HFF-Myc (cell line): ENCODE results near the gene MSMP.

ENCODE experiments used
- DNase-seq: peaks from one replicate; pipeline ENCODE4 v3.0.0-alpha.2; 2011; ENCODE audit warnings: low read depth; ENCODE audit errors: extremely low read depth
- H3K4me3 ChIP-seq: replicated peaks from 2 replicates; pipeline ENCODE4 v1.5.1; 2011; ENCODE audit warnings: low read depth, mild to moderate bottlenecking, control low read depth, low read length
- TF ChIP-seq, protein P1 (sequence below): IDR thresholded peaks from 2 replicates; pipeline ENCODE4 v1.5.1; 2012; ENCODE audit warnings: mild to moderate bottlenecking, low read depth, low read length, control low read depth; ENCODE audit errors: missing control alignments

MSMP gene

DNA sequence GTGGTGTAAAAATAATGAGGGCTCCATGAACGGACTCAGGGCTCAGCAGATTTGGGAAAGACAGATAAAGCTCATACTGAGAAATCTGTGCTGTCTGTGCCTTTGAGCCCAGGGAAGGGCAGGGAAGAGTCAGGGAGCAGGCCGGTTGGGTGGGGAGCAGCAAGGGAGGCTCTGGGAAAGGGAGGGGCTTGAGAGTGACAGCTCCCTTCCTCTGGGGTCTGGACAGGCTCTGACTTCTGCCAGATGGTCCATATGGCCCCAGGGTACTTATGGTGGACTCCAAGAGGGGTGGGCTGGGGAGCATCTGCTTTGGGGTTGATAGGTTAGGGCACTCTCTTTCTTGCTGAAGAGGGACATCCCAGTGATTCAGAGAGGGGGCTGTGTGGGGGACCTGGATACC, 39.4 kb upstream of the MSMP start:
- no peak for DNase-seq
- H3K4me3 ChIP-seq: no peak overlapping the region
- TF ChIP-seq, protein P1, sequence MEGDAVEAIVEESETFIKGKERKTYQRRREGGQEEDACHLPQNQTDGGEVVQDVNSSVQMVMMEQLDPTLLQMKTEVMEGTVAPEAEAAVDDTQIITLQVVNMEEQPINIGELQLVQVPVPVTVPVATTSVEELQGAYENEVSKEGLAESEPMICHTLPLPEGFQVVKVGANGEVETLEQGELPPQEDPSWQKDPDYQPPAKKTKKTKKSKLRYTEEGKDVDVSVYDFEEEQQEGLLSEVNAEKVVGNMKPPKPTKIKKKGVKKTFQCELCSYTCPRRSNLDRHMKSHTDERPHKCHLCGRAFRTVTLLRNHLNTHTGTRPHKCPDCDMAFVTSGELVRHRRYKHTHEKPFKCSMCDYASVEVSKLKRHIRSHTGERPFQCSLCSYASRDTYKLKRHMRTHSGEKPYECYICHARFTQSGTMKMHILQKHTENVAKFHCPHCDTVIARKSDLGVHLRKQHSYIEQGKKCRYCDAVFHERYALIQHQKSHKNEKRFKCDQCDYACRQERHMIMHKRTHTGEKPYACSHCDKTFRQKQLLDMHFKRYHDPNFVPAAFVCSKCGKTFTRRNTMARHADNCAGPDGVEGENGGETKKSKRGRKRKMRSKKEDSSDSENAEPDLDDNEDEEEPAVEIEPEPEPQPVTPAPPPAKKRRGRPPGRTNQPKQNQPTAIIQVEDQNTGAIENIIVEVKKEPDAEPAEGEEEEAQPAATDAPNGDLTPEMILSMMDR: no peak

DNA sequence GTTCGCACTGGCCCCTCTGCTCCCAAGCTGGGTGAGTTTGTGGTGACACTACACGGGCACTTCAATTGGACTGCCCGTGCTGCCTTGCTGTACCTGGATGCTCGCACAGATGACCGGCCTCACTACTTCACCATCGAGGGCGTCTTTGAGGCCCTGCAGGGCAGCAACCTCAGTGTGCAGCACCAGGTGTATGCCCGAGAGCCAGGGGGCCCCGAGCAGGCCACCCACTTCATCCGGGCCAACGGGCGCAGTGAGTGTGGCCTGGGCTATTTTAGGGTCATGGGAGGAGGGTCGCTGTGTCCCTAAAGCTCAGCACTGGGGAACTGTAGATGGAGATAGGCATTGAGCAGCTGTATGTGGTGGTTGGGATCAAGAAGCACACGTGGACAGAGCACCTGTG, 38.8 kb upstream of the MSMP start:
- H3K4me3 ChIP-seq: no peak overlapping the region
- DNase-seq: no peak
- TF ChIP-seq, protein P1: no peak

DNA sequence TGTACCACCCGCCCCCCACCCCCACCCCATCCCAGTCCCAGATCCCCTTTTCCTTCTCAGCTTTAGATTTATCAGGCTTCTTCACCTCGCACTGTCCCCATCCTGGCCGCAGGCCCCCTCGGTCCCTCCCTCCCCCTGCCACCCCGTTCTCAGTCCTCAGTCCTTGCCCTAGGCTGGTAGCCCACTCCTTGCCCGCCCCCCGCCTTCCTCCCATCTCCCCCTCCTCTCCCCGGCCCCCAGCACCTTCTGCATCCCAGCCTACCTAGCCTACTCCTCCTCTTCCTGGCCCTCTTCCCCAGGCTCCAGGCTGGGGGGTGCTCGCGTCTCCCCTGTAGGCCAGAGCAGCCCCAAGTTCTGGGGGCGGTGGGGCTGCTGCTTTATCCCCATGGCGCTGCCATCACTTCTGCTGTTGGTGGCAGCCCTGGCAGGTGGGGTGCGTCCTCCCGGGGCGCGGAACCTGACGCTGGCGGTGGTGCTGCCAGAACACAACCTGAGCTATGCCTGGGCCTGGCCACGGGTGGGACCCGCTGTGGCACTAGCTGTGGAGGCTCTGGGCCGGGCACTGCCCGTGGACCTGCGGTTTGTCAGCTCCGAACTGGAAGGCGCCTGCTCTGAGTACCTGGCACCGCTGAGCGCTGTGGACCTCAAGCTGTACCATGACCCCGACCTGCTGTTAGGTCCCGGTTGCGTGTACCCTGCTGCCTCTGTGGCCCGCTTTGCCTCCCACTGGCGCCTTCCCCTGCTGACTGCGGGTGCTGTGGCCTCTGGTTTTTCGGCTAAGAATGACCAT, 38.1 kb upstream of the MSMP start:
- DNase-seq: no peak
- peak overlapping the region; percentile 39 for H3K4me3 ChIP-seq
- TF ChIP-seq, protein P1: no peak

DNA sequence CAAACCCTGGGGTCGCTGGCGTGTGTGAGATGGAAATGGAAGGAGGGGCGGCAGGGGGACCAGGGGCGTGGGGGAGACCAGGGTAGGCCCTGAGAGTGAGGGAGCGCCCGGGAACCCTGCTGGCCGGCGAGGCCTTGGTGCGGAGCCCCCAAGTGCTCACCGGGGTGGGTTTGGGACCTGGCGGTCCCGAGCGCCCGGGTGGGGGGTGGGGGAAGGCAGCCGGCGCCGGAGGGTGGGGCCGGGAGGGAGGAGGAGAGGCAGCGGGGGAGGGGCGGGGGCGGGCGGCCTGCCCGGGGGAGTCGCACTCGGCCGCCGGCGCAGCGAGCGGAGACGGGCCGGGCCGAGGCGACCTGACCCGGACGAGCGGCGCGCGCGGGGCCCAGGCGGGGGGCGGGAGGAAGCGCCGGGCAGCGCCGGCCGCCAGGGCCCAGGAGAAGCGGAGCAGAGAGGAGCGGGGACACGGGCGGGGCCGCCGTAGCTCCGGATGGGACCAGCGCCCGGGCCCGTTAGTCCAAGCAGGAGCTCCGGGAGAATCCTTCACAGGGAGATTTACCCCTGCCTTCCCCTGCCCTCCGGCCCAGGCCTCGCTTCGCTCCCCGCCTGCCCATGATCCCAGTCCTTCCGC, 37.3 kb upstream of the MSMP start, which contains the start of gene NPR2:
Gene NPR2 (plus strand): TSS at position 295 of the 625 bp plus-strand sequence. CDS start 818 bp downstream, outside the sequence.
- H3K4me3 ChIP-seq: peak within 1 kb of the TSS; percentile 39
- DNase-seq: no peak
- TF ChIP-seq, protein P1: no peak

DNA sequence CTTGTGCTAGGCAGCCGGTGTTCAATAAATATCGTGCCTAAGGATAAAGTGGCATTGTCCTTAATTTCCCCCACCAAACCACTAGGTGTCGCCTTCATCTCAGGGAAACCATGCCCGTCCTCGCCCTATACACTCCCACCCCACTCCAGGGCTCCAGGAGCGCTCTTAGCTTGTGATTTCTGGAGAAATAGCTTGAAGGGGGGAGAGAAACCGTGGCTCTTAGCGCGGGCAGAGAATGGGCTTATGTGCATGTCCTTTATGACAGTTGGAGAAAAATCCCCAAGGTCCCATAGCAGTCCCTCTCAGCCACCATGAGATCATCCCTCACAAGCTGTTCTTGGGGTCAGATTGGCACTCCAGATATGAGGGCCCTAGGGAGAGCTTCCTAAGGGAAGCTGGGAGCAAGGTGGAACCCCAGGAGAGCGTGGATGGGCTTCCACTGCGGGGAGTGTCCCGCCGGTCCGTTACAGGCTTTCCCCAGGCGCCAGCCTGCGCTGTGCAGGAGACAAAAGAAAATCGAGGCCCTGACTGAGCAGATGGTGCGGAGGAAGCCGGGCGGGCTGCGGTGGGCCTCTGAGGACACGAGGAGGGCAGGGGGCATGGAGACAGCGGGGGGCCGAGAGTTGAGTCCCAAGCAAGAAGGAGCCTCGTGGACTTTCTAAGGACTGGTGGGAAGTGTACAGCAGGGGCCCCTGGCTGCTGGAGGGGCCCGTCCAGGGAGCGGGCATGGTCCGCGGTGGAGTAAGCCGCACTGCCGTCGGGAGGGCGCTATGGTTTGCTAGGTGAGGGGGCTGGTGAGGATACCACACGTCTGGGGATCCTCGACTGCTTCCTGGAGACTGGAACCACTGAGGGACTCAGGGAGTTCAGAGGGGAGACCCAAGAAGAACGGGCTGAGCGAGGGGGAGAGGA, 36.6 kb upstream of the MSMP start:
- TF ChIP-seq, protein P1: peak; percentile 85
- no peak overlapping the region for H3K4me3 ChIP-seq

DNA sequence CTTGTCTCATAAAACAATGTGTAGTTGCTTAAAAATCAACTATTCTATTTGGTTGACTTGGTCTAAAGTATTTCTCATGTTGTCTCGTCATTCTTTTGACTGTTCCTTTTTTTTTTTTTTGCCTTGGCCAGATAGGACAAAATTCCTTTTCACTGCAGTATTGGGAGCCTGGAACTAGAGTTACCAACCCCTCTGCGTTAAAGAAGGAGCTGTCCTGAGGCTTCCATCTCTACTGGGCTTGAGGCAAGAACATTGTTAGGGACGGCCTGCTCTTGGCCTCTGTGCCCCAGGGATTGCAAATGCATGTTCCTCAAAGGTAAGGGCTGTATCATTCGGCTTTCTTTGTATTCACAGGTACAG, 35.9 kb upstream of the MSMP start:
- no peak overlapping the region for H3K4me3 ChIP-seq
- no peak for DNase-seq
- TF ChIP-seq, protein P1: no peak

More for the DNA sequence above, 36.6 kb upstream of the MSMP start:
- DNase-seq: peak; percentile 66
